IMR-90 (cell line): ENCODE measurements around the gene CCDC136. TPM values are rescaled to one million over a fixed set of nuclear protein-coding genes. Genes with fewer than 3 reads are reported as not detected.

Experiments used
- ATAC-seq: fragments of 200-7000 bp; cut with Tn5 transposase; 2 replicates; pipeline ENCODE4 v1.9.1; 2020; ENCODE audit warnings: low read depth, mild to moderate bottlenecking, moderate library complexity
- BruUV-seq: library from RNA; stranded (reverse); fragments of 400-500 nt; replicated peaks from 2 replicates; lab custom pipeline; 2021; lab: Mats Ljungman, UMichigan
- CTCF ChIA-PET: fragments of 300-600 bp; formaldehyde crosslinking; extraction: SDS; loops from one replicate; lab custom pipeline; 2021; ENCODE audit warnings: antibody characterized with exemption; lab: Yijun Ruan, JAX
- POLR2A ChIA-PET: fragments of 300-600 bp; sonication (Branson Sonifier 250); formaldehyde crosslinking; loops from one replicate; lab custom pipeline; 2022; ENCODE audit warnings: antibody characterized with exemption; ENCODE audit not compliant: unreplicated experiment; lab: Charles Lee
- DNase-seq: peaks from one replicate; pipeline ENCODE4 v3.0.0; 2013
- H2AFZ ChIP-seq: replicated peaks from 2 replicates; pipeline ENCODE3; 2013; ENCODE audit warnings: low read length, mild to moderate bottlenecking; ENCODE audit not compliant: poor library complexity
- H2AK5ac ChIP-seq: 2 replicates; pipeline ENCODE4 v1.6.1; 2013; ENCODE audit warnings: low read depth, low read length, inconsistent platforms
- H2AK9ac ChIP-seq: replicated peaks from 2 replicates; pipeline ENCODE3; 2013; ENCODE audit warnings: mild to moderate bottlenecking, low read depth, low read length, moderate library complexity; ENCODE audit not compliant: poor library complexity
- H2BK120ac ChIP-seq: 2 replicates; pipeline ENCODE4 v1.6.1; 2013; ENCODE audit warnings: low read depth, low read length, inconsistent platforms
- H2BK15ac ChIP-seq: 3 replicates; pipeline ENCODE4 v1.6.1; 2013; ENCODE audit warnings: low read depth, low read length, inconsistent platforms
- H2BK20ac ChIP-seq: 2 replicates; pipeline ENCODE4 v1.6.1; 2013; ENCODE audit warnings: low read depth, mild to moderate bottlenecking, inconsistent platforms, low read length, moderate library complexity
- H2BK5ac ChIP-seq: 2 replicates; pipeline ENCODE4 v1.6.1; 2013; ENCODE audit warnings: mild to moderate bottlenecking, low read depth, low read length, inconsistent platforms; ENCODE audit not compliant: poor library complexity, severe bottlenecking
- H3K14ac ChIP-seq: replicated peaks from 2 replicates; pipeline ENCODE4 v1.6.1; 2013; ENCODE audit warnings: low read depth, low read length, inconsistent platforms
- H3K18ac ChIP-seq: 2 replicates; pipeline ENCODE4 v1.6.1; 2013; ENCODE audit warnings: low read depth, low read length, control low read depth
- H3K23ac ChIP-seq: 2 replicates; pipeline ENCODE4 v1.6.1; 2013; ENCODE audit warnings: low read depth, low read length, inconsistent platforms
- H3K27ac ChIP-seq: 2 replicates; pipeline ENCODE4 v1.5.1; 2013; ENCODE audit warnings: mild to moderate bottlenecking, control low read depth, low read length; ENCODE audit not compliant: insufficient read depth
- H3K27me3 ChIP-seq: 2 replicates; pipeline ENCODE4 v1.6.1; 2013; ENCODE audit warnings: low read length; ENCODE audit not compliant: control insufficient read depth, insufficient read depth
- H3K36me3 ChIP-seq: 2 replicates; pipeline ENCODE4 v1.6.1; 2013; ENCODE audit warnings: low read length, mixed read lengths; ENCODE audit not compliant: control insufficient read depth, insufficient read depth
- H3K4ac ChIP-seq: 2 replicates; pipeline ENCODE4 v1.6.1; 2013; ENCODE audit warnings: low read depth, low read length, inconsistent platforms
- H3K4me1 ChIP-seq: 2 replicates; pipeline ENCODE4 v1.6.1; 2013; ENCODE audit warnings: low read length, mixed read lengths; ENCODE audit not compliant: control insufficient read depth, insufficient read depth
- H3K4me2 ChIP-seq: 2 replicates; pipeline ENCODE4 v1.6.1; 2013; ENCODE audit warnings: low read depth, mild to moderate bottlenecking, control low read depth, low read length, moderate library complexity
- H3K4me3 ChIP-seq: 2 replicates; pipeline ENCODE4 v1.5.1; 2013; ENCODE audit warnings: low read depth, mild to moderate bottlenecking, control low read depth, low read length, moderate library complexity; ENCODE audit not compliant: insufficient read depth
- H3K56ac ChIP-seq: 2 replicates; pipeline ENCODE4 v1.6.1; 2013; ENCODE audit warnings: low read length, inconsistent platforms; ENCODE audit not compliant: insufficient read depth; ENCODE audit errors: extremely low read depth
- H3K79me1 ChIP-seq, 2 experiments: 2 replicates each; pipeline ENCODE4 v1.6.1; 2013; ENCODE audit warnings: low read length in 2 of 2, inconsistent platforms in 1 of 2, low read depth in 1 of 2
- H3K9ac ChIP-seq: 2 replicates; pipeline ENCODE4 v1.6.1; 2013; ENCODE audit warnings: low read depth, low read length, control low read depth
- H3K9me1 ChIP-seq: 2 replicates; pipeline ENCODE4 v1.6.1; 2013; ENCODE audit warnings: low read length, inconsistent platforms; ENCODE audit not compliant: insufficient read depth
- H3K9me3 ChIP-seq: 2 replicates; pipeline ENCODE4 v1.6.1; 2013; ENCODE audit warnings: low read length; ENCODE audit not compliant: control insufficient read depth, insufficient read depth
- H4K20me1 ChIP-seq: 2 replicates; pipeline ENCODE4 v1.6.1; 2013; ENCODE audit warnings: low read length, inconsistent platforms; ENCODE audit not compliant: insufficient read depth
- H4K5ac ChIP-seq: 2 replicates; pipeline ENCODE4 v1.6.1; 2013; ENCODE audit warnings: mild to moderate bottlenecking, low read depth, low read length, control low read depth
- H4K8ac ChIP-seq, 2 experiments: 2 replicates each; pipeline ENCODE4 v1.6.1; 2013; ENCODE audit warnings: low read depth in 2 of 2, low read length in 2 of 2, control low read depth in 1 of 2, inconsistent platforms in 1 of 2
- H4K91ac ChIP-seq: 2 replicates; pipeline ENCODE4 v1.6.1; 2013; ENCODE audit warnings: low read depth, low read length, inconsistent platforms; ENCODE audit not compliant: insufficient read depth
- BHLHE40 ChIP-seq: fragments of 150-350 bp; IDR thresholded peaks from 2 replicates; pipeline ENCODE4 v1.6.1; 2016; ENCODE audit warnings: mild to moderate bottlenecking, low read depth, low read length
- CHD1 ChIP-seq: IDR thresholded peaks from 2 replicates; pipeline ENCODE4 v1.6.1; 2012; ENCODE audit warnings: low read depth, low read length, improper control_type of control experiment
- CTCF ChIP-seq: conservative IDR thresholded peaks from 2 replicates; pipeline ENCODE4 v1.5.1; 2012; ENCODE audit warnings: mild to moderate bottlenecking, low read depth, low read length, improper control_type of control experiment
- FOS ChIP-seq: fragments of 150-350 bp; IDR thresholded peaks from 2 replicates; pipeline ENCODE4 v1.6.1; 2016; ENCODE audit warnings: low read depth, low read length
- MAFK ChIP-seq: IDR thresholded peaks from 2 replicates; pipeline ENCODE4 v1.6.1; 2012; ENCODE audit warnings: low read depth, low read length, improper control_type of control experiment
- MAZ ChIP-seq: IDR thresholded peaks from 2 replicates; pipeline ENCODE4 v1.6.1; 2012; ENCODE audit warnings: low read depth, mild to moderate bottlenecking, low read length, improper control_type of control experiment, moderate library complexity, borderline replicate concordance
- MXI1 ChIP-seq: IDR thresholded peaks from 2 replicates; pipeline ENCODE4 v1.6.1; 2012; ENCODE audit warnings: low read depth, mild to moderate bottlenecking, low read length, moderate library complexity, borderline replicate concordance
- NFE2L2 ChIP-seq: fragments of 150-350 bp; IDR thresholded peaks from 2 replicates; pipeline ENCODE4 v1.6.1; 2016; ENCODE audit warnings: low read depth, mild to moderate bottlenecking, low read length
- POLR2A ChIP-seq: IDR thresholded peaks from 2 replicates; pipeline ENCODE4 v1.6.1; 2012; ENCODE audit warnings: mild to moderate bottlenecking, low read depth, low read length
- RCOR1 ChIP-seq: IDR thresholded peaks from 2 replicates; pipeline ENCODE4 v1.6.1; 2012; ENCODE audit warnings: mild to moderate bottlenecking, low read length, improper control_type of control experiment; ENCODE audit not compliant: insufficient replicate concordance
- RFX5 ChIP-seq: IDR thresholded peaks from 2 replicates; pipeline ENCODE4 v1.8.0; 2012; ENCODE audit warnings: low read depth, mild to moderate bottlenecking, low read length, moderate library complexity
- SMC3 ChIP-seq: fragments of 150-350 bp; IDR thresholded peaks from 2 replicates; pipeline ENCODE4 v1.6.1; 2016; ENCODE audit warnings: low read depth, mild to moderate bottlenecking, antibody characterized with exemption, low read length, moderate library complexity
- USF2 ChIP-seq: fragments of 150-350 bp; IDR thresholded peaks from 2 replicates; pipeline ENCODE4 v1.6.1; 2017; ENCODE audit warnings: mild to moderate bottlenecking, antibody characterized with exemption, low read length, low read depth
- WGBS, 2 experiments: methylation state at CpG; one replicate each; pipeline versions ENCODE4 v1.1.5 to v1.1.7; 2013; ENCODE audit warnings: missing lambda C conversion rate in 2 of 2; ENCODE audit not compliant: insufficient read length in 1 of 2; ENCODE audit errors: extremely low coverage in 2 of 2; 5-methylcytosine and 5-hydroxymethylcytosine counted together
- dilution Hi-C: fragments of 300-500 bp; cut with HindIII; formaldehyde crosslinking; loops from one replicate; pipeline ENCODE4 v1.14.3; 2018; ENCODE audit warnings: low sequenced_read_pairs; ENCODE audit not compliant: unreplicated experiment
- in situ Hi-C: fragments of 300-500 bp; cut with MboI; formaldehyde crosslinking; loops from 3 replicates; pipeline ENCODE4 v1.14.3; 2019; ENCODE audit warnings: low sequenced_read_pairs, inconsistent platforms, mixed read lengths
- intact Hi-C: fragments of 100-400 bp; cut with micrococcal nuclease; formaldehyde crosslinking; loops from 2 replicates; pipeline ENCODE4 v1.10.0; 2022
- polyA plus RNA-seq, 3 experiments: library from polyadenylated mRNA; depleted of rRNA; stranded (reverse); fragments of >200 nt; gene quantifications; 2 replicates each; pipeline ENCODE4 v1.2.3, GENCODE V29; 2012; ENCODE audit warnings: low replicate concordance in 1 of 3
- total RNA-seq: library from RNA; depleted of rRNA; stranded (reverse); fragments of >200 nt; gene quantifications from 2 replicates; pipeline ENCODE4 v1.2.3, GENCODE V29; 2012

CCDC136 gene
- total and polyA plus RNA-seq, 2 of the 4 experiments (the other 2 are of a cell fraction): 7.7 to 18.0 TPM

GRCh38 chr7:128805225-128805624 is 13.5 kb downstream of the CCDC136 start:
- H4K8ac ChIP-seq: no peak overlapping the region
- no peak overlapping the region for H3K4ac ChIP-seq
- H4K20me1 ChIP-seq: no peaks in the 10 kb centered on the region
- no peak overlapping the region for H3K4me3 ChIP-seq
- dilution Hi-C loops: no loop called here
- no peak overlapping the region for H3K4me2 ChIP-seq
- H3K27ac ChIP-seq: no peak overlapping the region
- no peak overlapping the region for H4K5ac ChIP-seq
- H4K91ac ChIP-seq: no peak overlapping the region
- H2BK5ac ChIP-seq: no peak overlapping the region
- in situ Hi-C loops: no loop called here
- H3K9ac ChIP-seq: no peak overlapping the region
- no peak for DNase-seq
- no peaks in the 10 kb centered on the region for H3K9me3 ChIP-seq
- H3K14ac ChIP-seq: no peak overlapping the region
- no peak overlapping the region for H3K18ac ChIP-seq
- H2BK120ac ChIP-seq: no peak overlapping the region
- POLR2A ChIA-PET: no interaction called here
- CTCF ChIA-PET: no interaction called here
- H3K79me1 ChIP-seq: no peaks in the 10 kb centered on the region
- 84% methylated on average over 3 of the region's 5 CpGs; no CpG with 5 or more reads in 1 of the 2 experiments for WGBS, 2 experiments
- H2AFZ ChIP-seq: no peak overlapping the region
- no peaks in the 10 kb centered on the region for H3K27me3 ChIP-seq
- TF ChIP-seq RCOR1 (no peak), BHLHE40 (no peak), SMC3 (no peak), CHD1 (no peak), USF2 (no peak), MAFK (no peak), CTCF (no peak), MAZ (no peak), RFX5 (no peak), FOS (no peak), MXI1 (no peak), POLR2A (no peak), NFE2L2 (no peak)
- peaks cover 38% of the 10 kb centered on the region for H3K36me3 ChIP-seq
- intact Hi-C loops: no loop called here
- peaks cover 8% of the 10 kb centered on the region for H3K9me1 ChIP-seq
- no peak overlapping the region for H3K56ac ChIP-seq
- no peak overlapping the region for H2BK15ac ChIP-seq
- no peak overlapping the region for H2AK5ac ChIP-seq
- H3K4me1 ChIP-seq: peaks cover 3% of the 10 kb centered on the region
- H2BK20ac ChIP-seq: no peak overlapping the region
- no TSS peak for BruUV-seq
- ATAC-seq: no peak
- H2AK9ac ChIP-seq: no peak overlapping the region
- H3K23ac ChIP-seq: no peak overlapping the region
